PC-9 (cell line): ENCODE measurements around the gene BOLA1.

ENCODE experiments used
- CTCF ChIP-seq: fragments of 200-600 bp; sonication (generic); conservative IDR thresholded peaks from 2 replicates; pipeline ENCODE4 v1.6.1; 2017; ENCODE audit warnings: mixed run types, antibody characterized with exemption, mild to moderate bottlenecking, moderate library complexity
- EZH2 ChIP-seq: fragments of 200-600 bp; sonication (generic); IDR thresholded peaks from 2 replicates; pipeline ENCODE4 v1.8.0; 2017; ENCODE audit warnings: antibody characterized with exemption, low read depth

- no peak for TF ChIP-seq CTCF
- no peak for TF ChIP-seq EZH2
Observed at GRCh38 chr1:149942885-149943284, 43.5 kb downstream of the BOLA1 start.
